GM19043 (cell line): Measurements from ENCODE around the gene CTNNA3.

Source experiments
- ATAC-seq: cut with Tn5 transposase; IDR thresholded peaks from one replicate; pipeline ENCODE4 v1.9.1; 2021; ENCODE audit warnings: low read depth; ENCODE audit not compliant: unreplicated experiment

Gene CTNNA3

DNA sequence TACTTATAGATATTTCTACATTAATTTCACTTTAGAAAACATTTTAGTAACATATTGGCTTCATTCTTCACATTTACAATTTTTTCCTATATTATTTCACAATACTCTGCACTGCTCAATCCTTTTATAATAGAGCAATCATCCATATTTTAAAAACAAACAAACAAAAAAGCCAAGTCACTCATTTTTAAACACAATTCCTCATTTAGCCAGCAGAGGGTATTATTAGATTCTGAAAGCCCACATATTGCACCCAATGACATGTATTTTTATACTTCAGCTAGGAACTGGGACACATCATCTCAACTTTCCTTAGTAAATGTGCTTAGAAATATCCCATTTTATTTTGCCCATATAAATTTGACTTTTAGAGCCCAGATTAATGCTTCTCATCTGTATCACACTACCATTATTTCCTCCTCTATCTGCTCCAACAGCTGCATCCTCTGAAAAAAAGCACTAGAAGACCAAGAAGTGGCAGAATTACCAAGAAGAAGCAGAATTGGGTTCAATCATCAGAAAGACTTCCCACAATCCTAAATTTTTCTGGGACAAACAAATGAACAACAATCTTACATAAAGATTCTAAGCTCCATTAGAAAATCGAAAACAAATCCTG, 29.5 kb downstream of the CTNNA3 start:
- no peak for ATAC-seq

DNA sequence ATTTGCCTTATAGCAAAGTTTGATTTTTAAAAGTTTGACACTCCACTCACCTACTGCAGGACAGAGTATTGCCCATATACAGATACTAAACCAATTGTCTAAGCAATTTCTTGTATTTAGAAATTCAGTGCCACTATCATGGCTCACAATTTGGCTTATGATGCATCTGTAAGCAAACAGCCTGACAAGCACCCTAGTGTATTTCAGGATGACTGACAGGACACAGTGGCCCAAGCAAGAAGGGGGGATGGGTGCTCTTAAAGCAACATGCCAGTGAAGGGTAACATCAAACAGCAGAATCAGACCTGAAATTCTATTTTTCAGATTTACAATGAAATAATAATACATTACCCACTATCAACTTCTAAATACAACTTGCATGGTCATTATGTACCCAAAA, 30.5 kb downstream of the CTNNA3 start:
- ATAC-seq, result no peak

DNA sequence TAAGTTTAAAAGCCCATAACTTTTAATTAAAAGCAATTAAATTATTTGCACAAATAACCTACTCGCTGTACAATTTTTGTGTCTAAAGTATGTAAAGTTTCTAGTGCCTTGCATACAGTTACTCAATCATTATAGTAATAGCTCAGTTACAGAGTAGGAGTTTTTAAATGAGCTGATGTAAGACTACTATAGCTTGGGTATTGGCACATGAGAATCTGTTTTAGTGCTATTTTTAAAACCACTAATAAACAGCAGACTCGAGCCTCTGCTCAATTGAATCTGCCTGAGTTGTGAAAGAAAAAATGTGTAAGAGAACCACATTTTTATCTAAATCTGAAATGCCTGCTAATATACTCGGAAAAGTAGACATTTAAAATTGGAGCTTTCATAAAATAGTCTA, 31.1 kb downstream of the CTNNA3 start:
- no peak for ATAC-seq

DNA sequence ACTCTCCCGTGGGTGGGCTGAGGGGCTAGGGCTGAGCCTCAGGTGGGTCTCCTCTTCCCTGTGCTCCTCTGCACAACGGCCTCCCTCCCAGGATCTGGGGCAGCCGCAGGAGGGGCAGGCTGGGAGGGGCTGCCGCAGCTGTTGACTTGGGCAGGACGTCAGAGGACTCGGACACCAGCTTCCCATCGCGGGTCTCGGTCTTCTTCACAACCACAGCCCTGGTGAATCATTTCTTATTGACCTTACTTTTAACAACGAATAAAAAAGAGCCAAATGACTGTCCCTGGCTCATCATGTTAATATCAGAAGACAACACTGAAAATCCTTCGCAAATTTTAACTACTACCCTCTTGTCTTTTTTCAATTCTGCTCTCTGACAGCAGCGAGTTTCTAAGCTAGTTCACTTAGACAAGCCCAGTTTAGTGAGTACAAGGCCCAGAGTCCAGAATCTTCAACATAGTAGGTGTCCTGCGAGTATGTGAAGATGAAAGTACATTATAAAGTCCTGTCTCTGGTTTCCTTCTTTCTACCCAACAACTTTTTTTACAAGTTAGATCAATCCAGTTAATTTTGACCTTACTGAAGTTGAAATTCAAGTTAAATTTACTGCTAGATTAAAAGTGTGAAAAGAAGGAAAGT, 32.4 kb downstream of the CTNNA3 start:
- no peak for ATAC-seq

DNA sequence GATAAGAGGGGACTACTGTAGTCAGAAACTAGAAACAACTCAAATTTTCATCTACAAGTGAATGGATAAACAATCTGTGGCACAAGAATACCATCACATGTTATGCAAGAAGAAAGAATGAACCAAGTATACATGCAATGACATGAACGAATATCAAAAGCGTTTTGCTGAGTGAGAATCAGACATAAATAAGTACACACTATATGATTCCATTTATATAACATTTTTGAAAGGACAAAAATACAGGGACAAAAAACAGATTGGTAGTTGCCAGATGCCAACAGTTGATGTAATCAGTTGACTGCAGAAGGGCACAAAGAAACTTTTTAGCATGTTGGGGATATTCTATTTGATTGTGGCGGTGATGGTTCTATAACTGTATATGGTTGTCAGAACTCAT, 33.6 kb downstream of the CTNNA3 start:
- ATAC-seq, result no peak

DNA sequence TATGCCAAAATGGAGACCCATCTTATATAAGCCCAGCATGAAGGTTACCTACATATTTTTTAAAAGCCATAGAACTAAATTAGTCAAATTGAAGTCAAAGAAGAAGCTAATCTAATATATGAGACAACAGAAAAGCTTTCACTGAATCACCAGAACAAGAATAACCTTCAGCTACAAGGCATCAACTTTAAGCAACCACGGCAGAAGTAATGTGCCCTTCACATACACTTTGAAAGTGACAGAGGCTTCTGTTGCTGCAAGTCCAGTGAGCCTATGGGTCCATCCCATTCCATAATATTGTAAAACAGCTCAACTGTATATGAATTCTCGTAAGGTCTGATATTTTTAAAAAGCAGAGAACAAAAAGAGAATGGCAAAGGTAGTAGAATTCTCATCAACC, 36.5 kb downstream of the CTNNA3 start:
- no peak for ATAC-seq

DNA sequence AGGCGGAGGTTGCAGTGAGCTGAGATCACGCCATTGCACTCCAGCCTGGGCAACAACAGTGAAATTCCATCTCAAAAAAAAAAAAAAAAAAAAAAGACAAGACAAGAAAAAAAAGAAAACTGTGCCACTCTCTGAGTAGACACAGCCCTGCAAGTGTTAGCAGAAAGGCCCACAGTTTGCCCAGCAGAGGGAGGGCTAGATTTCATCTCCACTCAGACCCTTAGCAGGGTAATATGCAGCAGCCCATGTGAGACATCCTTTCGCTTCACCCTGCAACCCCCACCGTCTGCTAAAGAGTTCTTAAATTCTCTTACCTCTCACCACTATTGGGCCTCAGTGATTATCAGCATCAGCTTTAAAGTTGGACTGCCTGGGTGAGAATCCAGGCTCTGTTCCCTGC, 38.2 kb downstream of the CTNNA3 start:
- no peak for ATAC-seq

DNA sequence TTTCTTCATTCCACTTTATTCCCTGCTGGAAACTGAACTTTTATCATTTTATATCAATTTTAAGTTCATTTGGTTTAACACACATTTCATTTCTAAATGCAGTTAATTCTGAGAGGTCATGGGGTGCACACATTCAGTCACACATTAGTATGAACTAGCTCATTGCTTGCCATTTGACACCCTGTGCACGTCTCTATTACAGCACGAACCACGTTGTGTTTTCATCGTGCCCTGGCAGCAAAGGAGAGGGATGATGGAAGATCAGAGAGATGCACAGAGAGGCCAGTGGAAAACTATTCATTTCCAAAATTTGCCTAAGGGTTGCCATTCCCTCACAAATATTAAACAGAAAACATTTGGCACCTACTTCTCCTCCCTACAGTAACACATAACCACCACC, 45.4 kb downstream of the CTNNA3 start:
- ATAC-seq, result no peak

DNA sequence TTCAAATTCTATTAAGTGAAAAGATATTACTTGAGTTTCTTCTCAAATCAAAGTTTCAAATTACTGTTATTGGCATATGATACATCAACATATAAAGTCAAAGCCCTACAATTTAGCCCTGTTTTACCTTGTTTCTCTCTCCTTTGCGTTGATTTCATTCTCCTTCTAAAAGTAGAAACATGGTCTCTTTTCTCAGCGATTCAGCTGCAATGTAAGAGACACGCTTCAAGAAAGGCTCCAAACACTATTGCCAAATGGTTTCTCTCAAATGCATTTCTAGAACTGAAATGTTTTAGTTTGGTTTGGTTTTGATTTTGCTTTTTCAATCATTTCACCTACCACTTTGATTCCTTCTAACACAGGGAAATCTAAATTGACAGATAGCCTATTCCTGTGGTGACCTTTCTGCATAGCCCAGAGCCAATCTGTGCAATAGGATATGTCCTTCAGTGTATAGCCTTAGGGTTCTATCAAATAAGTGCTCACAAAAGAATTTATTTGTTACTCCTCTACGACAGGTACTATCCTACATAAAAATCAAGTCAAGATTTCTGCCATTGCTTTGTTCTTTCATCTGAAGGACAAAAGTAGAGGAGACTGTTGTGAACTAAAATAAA, 47.3 kb downstream of the CTNNA3 start:
- ATAC-seq, result no peak

DNA sequence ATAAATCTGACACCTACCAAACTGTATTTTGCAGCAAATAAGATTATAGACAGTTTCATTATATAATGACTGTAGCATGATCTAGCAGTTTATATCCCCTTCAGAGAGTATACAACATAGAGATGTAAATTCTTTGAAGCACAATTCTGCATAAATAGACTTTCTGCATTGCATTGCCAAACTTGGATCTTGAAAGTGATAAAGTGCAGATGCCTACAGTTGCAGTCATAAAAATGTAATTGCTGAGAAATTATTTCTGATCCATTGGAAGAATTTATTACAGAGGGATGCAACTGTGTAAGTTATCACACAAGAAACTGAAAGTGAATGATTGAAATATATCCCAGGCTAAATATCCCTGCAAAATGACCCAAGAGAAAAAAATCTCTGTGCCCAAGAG, 65.1 kb downstream of the CTNNA3 start:
- ATAC-seq, result no peak

DNA sequence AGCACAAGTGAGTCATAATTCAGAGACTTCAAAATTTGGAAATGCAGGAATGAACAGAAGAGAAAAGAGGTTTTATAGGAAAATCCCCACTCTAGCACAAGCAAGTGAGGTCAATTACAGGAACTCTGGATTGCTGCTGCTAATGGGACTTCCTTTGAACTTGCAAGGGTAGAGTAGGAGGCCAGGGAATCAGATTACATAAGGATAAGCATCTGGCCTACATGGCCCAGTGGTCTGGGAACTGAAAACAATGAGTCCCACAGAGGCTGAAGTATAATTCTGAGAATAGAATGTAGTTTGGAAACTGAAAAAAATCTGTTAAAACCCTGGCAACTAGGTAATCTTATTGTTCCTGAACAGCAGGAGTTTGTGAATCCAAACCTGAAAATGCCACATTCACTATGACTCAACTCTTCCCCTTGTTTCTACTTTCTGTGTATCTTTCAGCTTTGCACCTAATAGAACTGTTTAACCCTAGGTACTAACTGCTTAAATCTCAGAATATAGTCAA, 66.5 kb downstream of the CTNNA3 start:
- peak; percentile 47 for ATAC-seq

DNA sequence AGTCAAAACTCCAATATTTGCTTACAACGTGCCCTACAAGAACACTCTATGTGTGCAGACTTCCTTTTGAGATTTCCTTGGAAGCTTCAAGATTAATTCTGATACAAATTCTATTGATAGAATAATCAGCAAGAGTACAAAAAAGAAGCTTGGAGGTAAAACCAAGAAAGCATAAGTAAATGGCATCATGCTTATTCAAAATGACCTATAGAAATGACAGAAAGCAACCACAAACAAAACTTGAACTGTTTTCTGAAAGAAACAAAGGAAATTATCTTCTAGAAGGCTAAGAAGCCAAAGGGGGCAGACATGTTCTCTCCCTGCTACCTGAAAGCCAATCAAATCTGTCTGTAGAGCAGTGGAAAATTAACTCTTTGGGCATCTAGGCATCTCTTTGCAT, 73.0 kb downstream of the CTNNA3 start:
- ATAC-seq, result no peak

DNA sequence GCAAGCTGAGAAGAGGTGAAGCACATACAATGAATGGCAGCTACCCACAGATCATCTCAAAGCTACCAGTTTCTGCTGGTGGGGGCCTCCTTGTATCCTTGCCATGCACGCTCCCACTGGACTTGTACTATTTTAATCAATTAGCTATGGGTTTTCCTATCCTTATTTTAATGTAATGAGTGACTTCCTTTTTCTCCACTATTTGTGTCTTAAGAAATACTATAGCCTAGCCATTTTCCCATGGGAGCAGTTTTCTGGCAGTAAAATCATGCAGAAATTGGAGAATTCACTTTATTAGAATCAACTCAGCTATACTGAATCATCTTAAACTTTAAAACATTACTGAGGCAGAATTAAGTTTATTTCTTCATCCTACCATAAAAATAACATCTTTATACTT, 73.5 kb downstream of the CTNNA3 start:
- ATAC-seq, result no peak

DNA sequence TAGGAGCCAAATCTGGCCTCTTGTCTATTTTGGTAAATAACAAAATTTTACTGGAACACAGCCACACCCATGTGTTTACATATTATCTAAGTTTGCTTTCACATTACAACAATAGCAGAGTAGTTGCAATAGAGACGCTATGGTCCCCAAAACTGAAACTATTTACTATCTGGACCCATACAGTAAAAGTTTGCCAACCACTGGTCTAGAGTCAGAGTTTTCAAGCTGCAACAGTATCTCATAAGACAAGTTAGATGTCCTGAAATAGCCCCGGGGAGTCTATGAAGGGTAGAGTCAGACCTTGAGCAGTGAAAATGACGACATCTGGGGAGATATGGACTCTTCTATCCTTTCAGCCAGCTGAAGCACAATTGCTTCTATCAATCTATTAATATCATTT, 74.2 kb downstream of the CTNNA3 start:
- ATAC-seq, result no peak

DNA sequence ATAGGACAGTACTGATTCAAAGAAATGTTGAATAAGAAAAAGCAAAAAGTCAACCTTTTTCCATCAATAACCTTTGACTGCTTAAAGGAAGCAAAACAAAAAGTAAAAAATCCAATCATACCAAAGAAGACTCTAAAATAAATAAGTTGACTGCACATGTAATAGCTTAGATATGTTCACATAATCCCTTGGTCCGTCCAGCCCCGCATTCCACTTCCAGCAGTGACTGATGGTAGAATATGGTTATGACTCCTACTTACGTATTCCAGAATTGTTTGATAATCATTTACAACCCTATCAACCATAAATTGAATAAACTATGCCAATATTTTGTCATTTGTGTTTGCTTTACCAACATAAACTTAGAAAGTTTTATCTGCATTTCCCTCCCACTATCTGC, 77.9 kb downstream of the CTNNA3 start:
- ATAC-seq, result no peak

DNA sequence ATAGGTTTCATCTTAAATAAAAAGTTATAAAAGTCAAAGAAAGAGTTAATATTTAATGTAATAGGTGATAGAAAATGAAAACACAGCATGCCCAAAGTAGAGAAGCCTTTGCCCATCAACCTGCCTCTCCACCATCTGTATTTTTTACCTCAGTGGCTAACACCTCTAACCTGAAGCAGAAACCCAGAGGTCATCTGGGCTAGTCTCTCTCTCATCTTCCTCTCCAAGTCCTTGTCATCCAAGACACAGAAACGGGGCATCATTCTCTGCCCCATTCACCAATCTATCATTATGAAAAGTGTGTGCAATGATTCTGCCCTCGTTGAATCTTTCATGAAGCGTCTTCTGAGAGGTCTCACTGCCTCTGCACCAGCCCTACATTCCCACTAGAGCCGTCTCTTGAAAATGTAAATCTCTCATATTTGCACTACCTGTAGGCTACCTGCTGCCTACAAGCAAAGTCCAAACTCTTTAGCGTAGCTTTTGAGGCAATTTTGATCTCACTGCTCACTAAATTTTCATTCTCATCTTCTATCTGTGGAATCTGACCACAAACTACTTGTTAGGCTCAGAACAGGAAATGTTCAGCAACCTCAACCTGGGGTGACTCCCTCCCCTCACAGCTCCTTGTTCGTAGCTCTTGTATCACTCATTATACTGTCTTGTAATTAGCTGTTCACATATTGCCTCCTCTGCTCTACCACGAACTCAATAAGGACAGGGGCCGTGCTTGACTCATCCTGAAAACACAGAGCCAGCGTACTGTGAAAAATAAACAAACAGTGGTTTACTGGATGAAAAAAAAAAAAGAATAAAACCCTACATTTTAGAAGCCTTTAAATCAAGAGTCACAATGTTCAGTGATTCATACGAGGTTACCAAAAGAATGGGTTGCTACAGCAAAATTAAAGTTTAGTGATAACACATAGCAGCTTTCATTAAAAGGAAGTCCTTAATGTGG, 83.1 kb downstream of the CTNNA3 start:
- peak; percentile 91 for ATAC-seq

DNA sequence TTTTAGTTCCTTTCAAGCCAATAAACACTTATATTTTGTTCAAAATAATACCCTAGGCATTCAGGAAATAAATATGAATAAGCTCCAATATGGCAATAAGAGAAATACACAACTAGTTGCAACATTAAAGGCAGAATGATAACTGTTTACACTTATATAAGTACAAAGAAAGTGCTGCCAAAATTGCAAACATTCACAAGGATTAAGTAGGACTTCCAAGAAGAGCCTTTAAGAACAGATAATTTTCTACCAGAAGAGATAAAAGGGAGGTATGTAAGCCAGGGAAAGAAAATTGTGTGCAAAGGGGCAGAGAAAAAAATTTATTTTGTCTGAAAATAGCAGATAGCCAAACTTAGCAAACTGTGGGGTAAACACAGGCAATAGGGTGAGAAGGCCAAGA, 83.8 kb downstream of the CTNNA3 start:
- ATAC-seq, result no peak

DNA sequence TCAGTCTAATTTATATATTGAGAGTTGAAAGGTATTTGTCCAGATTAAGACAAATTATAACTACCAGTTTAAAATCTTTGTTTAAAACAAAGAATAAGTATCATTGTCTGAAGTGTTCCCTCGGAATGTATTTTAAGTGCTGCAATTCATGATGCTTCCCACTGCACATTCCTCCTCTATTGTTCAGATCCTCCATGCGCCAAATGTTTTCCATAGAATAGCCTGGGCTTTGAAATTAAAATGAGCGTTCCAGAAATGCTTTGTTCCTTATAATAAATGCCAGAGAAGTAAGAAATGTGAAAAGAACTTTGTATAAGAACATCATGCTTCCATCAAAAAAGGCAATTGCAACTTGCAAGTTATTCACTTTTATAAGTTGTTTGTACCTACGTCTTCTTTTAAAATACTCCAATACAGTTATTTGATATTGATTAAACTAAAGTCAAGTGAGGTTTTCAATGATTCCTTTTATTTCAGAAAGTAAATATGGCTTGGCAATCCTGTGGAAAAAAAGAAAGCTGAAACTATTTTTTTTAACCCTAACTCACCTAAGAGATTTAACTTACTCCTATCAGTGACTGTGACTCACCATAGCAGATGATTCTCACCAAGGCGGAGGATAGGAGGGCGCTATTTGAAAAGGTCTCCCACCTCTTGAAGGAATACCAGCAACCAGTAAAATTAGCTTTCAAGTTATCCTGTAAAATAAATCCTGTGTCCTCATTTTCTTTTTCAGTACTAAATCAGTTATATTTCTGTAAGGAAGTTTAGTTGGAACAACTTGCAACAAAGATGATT, 85.8 kb downstream of the CTNNA3 start:
- ATAC-seq, result no peak

DNA sequence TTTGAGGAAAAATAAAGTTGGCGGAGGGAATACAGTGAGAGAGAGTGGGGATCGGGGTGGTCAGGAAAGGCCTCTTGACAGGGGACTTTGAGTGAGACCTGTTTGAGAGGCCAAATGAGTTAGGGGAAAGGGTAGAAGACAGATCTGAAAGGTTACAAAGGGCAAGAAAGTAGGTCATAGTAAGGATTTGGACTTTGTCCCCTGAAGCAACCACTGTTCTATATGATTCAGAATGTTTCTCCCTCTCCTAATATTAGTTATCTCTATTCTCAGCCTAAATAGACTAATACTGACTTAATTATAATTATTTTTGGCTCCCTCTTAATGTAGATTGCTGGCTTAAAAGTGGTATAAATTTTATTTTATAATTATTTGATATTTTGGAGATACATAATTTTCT, 88.0 kb downstream of the CTNNA3 start:
- ATAC-seq, result no peak

DNA sequence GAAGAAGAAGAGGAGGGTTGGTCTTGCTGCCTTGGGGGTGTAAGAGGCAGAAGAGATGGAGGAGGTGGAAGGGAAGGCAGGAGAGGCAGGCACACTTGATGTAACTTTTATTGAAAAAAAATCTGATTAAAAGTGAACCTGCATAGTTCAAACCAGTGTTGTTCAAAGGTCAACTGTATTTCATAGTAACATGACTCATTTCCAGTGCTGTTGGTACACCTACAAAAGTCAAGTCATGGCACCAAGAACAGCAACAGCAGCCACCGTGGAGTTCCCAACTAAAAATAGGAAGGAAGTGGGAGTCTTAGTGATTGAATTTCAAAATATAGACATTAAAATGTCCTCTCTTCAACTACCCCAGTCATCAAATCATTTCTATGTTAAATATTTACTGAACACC, 88.5 kb downstream of the CTNNA3 start:
- ATAC-seq, result no peak
